Astrocyte of the spinal cord (primary cell): Measurements from ENCODE around the gene CALN1.

Source experiments
- DNase-seq: peaks from one replicate; pipeline ENCODE4 v3.0.0; 2011; ENCODE audit warnings: low read depth, low spot score
- H3K4me3 ChIP-seq: 2 replicates; pipeline ENCODE4 v1.5.1; 2011; ENCODE audit warnings: low read depth, mild to moderate bottlenecking, low read length, moderate library complexity
- CTCF ChIP-seq: IDR thresholded peaks from 2 replicates; pipeline ENCODE4 v1.5.1; 2012; ENCODE audit warnings: low read depth, mild to moderate bottlenecking, low read length, inconsistent platforms
- in situ Hi-C: cut with HindIII; loops from 2 replicates; pipeline ENCODE4 v1.10.0; 2017; ENCODE audit warnings: low sequenced_read_pairs

The CALN1 gene

DNA sequence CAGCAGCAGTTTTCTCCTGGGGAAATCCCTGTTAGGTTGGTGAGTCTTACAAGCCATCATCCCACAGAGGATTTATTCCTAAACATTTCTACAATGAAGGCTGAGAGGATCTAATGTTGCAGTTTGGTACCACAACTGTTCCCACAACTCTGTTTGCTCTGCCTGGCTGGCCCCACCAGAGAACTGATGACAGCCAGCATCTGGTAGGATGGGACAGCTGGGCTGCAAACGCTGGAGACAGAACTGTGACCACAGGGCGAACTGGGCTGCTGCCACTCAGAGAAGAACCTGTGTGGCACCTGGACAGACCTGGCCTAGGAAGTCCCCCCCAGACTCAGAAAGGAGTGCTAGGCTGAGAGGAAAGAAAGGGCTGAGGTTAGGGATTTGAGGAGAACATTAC is 94.8 kb downstream of the CALN1 start:
- in situ Hi-C loops, result no loop called here
- TF ChIP-seq CTCF, result no peak
- DNase-seq, result no peak
- H3K4me3 ChIP-seq, result no peak overlapping the region

DNA sequence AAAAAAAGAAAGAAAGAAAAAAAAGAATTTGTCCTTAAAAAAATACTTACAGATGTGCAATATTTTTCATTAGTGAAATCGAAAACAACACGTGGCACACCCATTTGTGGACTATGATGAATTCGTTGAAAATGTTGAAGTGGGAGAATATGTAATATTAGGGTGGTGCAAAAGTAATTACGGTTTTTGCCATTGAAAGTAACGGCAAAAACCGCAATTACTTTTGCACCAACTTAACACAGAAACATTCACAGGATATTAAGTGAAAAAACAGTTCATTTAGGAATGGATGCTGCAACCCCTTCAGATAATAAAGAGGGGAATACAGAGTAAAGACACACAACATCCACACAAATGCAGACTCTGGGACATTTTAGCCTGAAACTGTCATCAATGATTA is 96.0 kb downstream of the CALN1 start:
- no peak for DNase-seq
- H3K4me3 ChIP-seq, result no peak overlapping the region
- no peak for TF ChIP-seq CTCF
- in situ Hi-C loops, result no loop called here

- in situ Hi-C loops, result no loop called here
- H3K4me3 ChIP-seq, result no peak overlapping the region
- no peak for DNase-seq
- TF ChIP-seq CTCF, result no peak
Measured at GRCh38 chr7:72313906-72314305, 98.2 kb downstream of the CALN1 start.

DNA sequence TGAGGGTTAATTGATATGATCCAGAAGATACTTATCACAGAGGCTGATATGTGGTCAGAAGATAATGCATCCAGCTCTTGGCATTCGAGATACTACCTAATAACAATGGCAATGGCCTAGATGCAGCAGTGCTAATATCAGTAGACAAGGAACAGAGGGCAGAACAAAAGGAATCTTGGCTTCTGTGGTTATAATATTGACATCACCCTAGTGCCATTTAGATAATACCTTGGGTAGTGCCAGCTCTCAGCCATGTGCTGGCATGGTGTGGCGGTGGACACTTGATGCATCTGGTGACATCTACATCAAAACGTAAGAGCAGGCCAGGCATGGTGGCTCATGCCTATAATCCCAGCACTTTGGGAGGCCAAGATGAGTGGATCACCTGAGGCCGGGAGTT is 101.8 kb downstream of the CALN1 start:
- no peak overlapping the region for H3K4me3 ChIP-seq
- no peak for TF ChIP-seq CTCF
- no peak for DNase-seq
- in situ Hi-C loops, result no loop called here

GRCh38 chr7:72309476-72309875 is 102.7 kb downstream of the CALN1 start:
- TF ChIP-seq CTCF, result no peak
- no peak overlapping the region for H3K4me3 ChIP-seq
- in situ Hi-C loops, result no loop called here
- no peak for DNase-seq

DNA sequence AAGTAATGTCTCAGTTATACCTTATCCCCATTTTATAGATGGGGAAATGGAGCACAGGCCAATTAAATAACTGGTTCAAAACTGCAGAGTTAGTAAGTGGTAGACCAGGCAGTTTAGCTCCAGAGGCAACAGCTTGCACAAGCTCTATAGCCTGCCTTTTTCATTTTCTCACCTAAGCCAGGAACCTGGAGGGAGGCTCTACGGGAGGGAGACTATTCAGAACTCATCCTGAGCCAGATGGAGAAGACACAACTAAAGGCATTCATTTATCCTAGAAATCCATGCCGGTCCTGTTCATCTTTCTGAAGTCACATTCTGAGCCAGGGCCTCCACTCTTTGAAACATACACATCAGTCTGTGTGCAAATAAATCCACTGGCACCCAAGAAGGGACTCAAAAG is 103.2 kb downstream of the CALN1 start:
- in situ Hi-C loops, result no loop called here
- DNase-seq, result no peak
- H3K4me3 ChIP-seq, result no peak overlapping the region
- TF ChIP-seq CTCF, result no peak

GRCh38 chr7:72307566-72307965 is 104.6 kb downstream of the CALN1 start:
- no peak for DNase-seq
- H3K4me3 ChIP-seq, result no peak overlapping the region
- in situ Hi-C loops, result no loop called here
- TF ChIP-seq CTCF, result no peak
